ENCODE results near the gene FEN1.

DNA sequence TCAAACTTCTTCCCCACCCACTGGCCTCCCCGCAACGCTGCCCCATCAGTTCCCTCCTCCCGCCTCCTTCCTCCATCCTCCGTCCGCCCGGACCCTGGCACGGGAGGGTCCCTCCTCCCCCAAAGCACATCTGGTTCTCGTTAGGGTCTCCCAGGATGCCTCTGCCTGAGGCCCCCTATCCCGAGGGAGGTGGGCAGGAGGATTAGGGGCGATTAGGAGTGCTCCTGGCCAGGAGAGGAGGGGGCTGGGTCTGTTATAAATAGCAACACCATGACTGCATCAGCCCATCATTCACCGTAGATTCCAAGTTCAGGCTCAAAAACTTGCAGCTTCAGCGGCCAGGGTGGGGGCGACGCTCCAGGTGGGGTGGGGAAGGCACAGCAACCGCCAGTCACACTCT lies 29.9 kb upstream of the FEN1 start:
- TF ChIP-seq, protein P1, sequence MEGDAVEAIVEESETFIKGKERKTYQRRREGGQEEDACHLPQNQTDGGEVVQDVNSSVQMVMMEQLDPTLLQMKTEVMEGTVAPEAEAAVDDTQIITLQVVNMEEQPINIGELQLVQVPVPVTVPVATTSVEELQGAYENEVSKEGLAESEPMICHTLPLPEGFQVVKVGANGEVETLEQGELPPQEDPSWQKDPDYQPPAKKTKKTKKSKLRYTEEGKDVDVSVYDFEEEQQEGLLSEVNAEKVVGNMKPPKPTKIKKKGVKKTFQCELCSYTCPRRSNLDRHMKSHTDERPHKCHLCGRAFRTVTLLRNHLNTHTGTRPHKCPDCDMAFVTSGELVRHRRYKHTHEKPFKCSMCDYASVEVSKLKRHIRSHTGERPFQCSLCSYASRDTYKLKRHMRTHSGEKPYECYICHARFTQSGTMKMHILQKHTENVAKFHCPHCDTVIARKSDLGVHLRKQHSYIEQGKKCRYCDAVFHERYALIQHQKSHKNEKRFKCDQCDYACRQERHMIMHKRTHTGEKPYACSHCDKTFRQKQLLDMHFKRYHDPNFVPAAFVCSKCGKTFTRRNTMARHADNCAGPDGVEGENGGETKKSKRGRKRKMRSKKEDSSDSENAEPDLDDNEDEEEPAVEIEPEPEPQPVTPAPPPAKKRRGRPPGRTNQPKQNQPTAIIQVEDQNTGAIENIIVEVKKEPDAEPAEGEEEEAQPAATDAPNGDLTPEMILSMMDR (IDR thresholded peaks at IDR 0.05) = no peak
- no peak for TF ChIP-seq EZH2 (IDR thresholded peaks at IDR 0.05; ENCODE audit: borderline replicate concordance, insufficient read depth, low read depth, low read length, poor library complexity, severe bottlenecking)

Measured in B cell (primary cell).